ENCODE measurements around the gene MYO5B.

Gene MYO5B

GRCh38 chr18:50167966-50168365, 27.0 kb downstream of the MYO5B start:
- TF ChIP-seq CTCF (IDR thresholded peaks at IDR 0.05): no peak

GRCh38 chr18:50166901-50167300, 28.0 kb downstream of the MYO5B start:
- no peak for TF ChIP-seq CTCF (IDR thresholded peaks at IDR 0.05)

GRCh38 chr18:50163505-50163904, 31.4 kb downstream of the MYO5B start:
- no peak for TF ChIP-seq CTCF (IDR thresholded peaks at IDR 0.05)

- TF ChIP-seq CTCF (IDR thresholded peaks at IDR 0.05): no peak
Measured at GRCh38 chr18:50162486-50163304, 32.3 kb downstream of the MYO5B start.

GRCh38 chr18:50161597-50162205, 33.2 kb downstream of the MYO5B start:
- no peak for TF ChIP-seq CTCF (IDR thresholded peaks at IDR 0.05)

- TF ChIP-seq CTCF (IDR thresholded peaks at IDR 0.05): no peak
Measured at GRCh38 chr18:50159654-50160046, 35.3 kb downstream of the MYO5B start.

GRCh38 chr18:50158866-50159653, 35.9 kb downstream of the MYO5B start:
- TF ChIP-seq CTCF (IDR thresholded peaks at IDR 0.05): no peak

All from LNCAP (cell line).